Measurements from ENCODE around the gene CNTNAP5.

Gene CNTNAP5

DNA sequence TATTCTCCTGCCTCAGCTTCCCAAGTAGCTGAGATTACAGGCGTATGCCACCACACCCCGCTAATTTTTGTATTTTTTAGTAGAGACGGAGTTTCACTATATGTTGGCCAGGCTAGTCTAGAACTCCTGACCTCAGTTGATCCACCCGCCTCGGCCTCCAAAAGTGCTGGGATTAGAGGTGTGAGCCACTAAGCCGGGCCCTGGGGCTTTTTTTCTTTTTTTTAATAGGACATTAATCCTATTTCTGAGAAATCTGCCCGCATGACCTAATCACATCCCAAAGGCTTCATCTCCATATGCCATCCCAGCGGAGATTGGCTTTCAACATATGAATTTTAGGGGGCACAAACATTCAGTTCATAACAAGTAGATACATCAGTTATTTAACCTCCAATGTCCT lies 128.6 kb downstream of the CNTNAP5 start:
- no peak for DNase-seq (ENCODE audit: low read depth in 2 of 2)

DNA sequence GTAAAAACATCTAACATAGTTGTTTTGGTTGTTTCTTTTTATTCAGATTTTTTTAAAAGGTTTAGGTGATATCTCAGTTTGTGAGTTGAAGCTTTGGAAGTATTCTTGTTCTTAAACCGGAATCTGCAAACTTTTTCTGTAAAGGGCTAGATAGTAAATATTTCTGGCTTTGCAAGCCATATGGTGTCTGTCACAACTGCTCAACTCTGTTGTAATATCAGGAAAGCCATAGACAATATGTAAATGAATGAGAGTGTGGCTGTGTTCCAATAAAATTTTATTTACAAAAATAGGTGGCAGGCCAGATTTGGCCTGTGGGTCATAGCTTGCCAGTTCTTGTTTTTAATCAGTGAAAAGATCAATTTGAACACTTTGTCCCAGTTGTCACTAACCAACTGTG lies 134.1 kb downstream of the CNTNAP5 start:
- no peak for DNase-seq (ENCODE audit: low read depth in 2 of 2)

DNA sequence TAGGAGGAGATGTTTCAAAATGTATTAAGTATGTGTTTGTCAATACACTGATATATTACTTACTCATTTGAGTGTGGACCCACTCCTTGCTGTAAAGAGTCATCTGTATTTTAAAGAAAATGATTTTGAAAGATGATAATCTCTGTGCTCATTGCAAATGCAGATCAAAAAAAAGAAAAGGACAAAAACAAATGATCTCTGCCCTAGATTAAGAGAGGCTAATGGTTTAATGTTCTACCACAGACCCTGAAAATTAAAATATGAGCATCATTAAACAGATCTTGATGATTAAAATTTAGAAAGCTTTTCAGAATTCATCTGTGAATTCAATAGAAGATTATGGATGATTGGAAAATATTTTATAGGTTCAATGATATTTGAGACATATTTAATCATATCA lies 136.5 kb downstream of the CNTNAP5 start:
- no peak for DNase-seq (ENCODE audit: low read depth in 2 of 2)

DNA sequence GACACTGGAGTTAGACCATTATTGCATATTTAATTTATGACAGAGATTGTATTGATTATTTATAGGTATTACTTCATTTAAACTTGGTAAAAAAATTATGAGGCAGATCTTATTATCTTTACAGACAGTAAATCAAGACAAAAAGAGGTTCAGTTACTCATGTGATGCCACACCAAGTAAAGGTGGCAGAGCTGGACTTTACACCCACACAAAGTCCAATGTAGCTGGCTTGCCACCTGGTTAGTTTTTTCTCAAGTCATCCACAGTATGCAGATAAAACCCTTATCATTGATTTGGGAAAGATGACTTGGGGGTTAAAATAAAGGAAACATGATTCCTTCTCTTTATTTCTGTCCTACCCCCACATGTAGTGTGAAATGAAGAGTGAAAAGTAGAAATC lies 137.2 kb downstream of the CNTNAP5 start:
- DNase-seq (ENCODE audit: low read depth in 2 of 2) = no peak

DNA sequence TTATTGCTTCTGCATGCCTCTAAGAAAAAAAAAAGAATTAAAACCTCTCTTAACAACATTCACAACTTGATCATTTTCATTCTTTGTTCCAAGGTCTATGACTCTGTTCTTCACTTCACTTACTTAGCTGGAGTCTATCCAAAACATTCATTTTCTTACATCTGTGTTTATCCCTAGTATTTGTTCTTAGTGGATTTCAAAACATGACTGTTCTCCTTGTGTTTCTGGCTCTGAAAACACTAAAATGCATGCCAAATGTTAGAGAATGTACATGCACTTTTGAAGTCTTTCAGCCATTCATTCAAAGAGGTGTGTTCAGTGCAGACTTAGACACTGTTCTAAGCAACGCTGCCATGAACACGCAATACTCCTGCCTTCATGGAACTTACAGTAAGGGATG lies 138.8 kb downstream of the CNTNAP5 start:
- no peak for DNase-seq (ENCODE audit: low read depth in 2 of 2)

DNA sequence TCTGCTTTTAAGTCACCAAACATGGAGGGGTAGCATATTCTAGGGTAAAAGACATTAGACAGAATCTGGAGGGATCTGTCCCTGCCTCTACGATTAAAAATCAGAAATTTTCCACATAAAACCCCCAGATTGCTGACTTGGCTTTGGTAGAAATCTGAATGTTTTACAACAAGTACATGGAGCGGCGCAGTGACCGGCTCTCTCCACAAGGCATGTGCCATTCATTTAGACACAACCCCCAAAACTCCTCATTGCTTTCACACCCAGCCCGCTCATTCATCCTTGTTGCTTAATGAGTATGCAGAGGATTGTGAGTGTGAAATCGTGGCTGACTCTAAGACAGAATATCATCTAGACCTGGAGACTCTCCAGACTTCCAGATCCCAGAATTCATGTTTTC lies 140.6 kb downstream of the CNTNAP5 start:
- no peak for DNase-seq (ENCODE audit: low read depth in 2 of 2)

DNA sequence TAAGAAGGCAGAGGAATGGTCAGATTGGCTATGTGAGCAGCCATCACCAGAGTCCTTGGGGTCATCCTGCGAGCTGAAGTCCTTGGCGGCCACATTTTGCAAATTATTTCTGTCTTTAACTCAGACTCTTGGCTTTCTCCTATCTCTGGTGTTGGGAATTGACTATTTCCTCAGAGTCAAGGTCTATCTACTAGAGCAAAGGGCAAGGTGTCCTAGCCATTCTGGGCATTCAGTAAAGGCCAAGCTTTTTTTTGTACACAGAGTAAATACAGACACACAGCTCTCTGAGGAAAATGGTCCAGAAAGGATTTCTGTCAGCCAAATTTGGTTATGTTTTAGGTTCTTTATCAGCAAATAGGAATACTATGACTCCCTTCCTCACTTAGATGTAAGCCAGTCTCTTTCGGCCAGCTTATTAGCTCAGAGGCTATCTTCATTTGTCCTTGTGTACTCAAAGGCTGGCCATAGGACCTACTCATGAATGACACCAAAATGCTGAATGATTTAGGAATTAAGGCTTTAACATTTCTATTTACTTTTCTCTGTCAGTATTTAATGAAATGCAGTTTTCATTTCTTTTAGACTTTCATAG lies 146.5 kb downstream of the CNTNAP5 start:
- DNase-seq (ENCODE audit: low read depth in 2 of 2) = no peak

DNA sequence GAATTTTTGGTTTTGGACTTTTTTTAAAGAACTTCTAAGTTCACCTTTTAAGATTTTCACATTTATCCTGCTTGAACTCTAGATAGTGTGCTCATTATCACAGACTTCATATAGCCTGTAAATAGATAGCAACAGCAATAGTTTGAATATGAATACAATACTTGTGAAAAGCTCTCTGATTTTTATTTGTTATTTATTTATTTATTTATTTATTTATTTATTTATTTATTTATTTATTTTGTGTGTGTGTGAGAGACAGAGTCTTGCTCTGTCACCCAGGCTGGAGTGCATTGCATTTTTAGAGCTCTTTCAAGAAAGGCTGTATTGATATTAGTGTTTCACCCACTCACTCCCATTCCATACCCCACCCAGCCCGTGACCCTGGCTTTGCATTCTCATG lies 153.6 kb downstream of the CNTNAP5 start:
- DNase-seq (ENCODE audit: low read depth in 2 of 2) = no peak

DNA sequence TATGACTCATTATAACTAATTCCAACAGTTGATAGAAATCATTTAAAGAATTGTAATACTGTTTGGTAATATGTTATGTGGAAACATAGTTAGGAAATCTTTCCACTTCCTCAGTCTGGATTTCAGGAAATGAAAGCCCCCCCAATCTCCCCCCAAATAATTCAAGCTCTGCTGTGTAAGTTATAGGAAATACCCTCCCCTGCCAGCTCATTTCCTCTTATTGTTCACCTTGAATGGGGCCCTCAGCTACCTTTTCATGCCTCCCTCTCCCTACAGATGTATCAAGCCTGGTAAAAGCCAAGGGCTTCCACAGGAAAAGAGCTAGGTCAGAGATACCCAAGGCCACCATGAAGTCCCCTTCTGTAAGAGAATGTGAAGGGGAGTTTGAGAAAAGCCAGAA lies 155.5 kb downstream of the CNTNAP5 start:
- DNase-seq (ENCODE audit: low read depth in 2 of 2) = no peak

DNA sequence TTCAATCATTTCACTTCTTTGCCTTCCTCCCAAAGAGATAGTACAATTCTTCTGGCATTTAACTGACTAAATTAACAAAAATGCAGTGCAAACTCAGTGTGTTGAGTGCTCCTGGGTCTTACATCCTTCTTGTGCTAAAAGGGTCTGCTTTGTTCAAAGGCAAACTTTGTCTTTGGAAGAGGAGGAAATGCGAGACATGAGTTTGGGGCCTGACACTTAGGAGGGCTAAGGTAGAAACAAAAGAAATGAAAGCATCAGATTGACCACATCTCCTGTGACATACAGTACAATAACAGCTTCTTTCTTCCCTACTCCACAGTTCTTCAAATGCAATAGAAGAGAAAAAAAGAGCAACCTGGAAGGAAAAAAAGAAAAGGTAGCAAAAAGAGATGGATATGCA lies 161.7 kb downstream of the CNTNAP5 start:
- DNase-seq (ENCODE audit: low read depth in 2 of 2) = no peak

DNA sequence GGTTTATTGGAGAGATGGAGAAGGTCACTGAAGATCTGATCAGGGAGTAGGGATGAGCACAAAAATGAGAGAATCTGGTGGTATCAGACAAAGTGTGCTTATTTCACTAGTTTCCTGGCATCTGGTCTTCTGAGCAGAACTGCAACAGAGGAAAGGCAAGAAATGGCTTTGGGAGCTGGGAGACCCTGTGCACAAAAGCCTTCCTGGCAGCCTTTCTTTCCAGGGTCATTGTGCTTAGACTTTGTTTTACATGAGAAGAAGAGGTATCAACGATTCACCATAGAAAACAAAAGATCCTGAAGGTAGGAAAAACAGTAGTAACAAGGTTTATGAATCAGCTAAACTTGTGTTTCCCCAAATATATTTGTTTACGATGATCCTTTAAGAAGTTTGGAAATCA lies 162.9 kb downstream of the CNTNAP5 start:
- DNase-seq (ENCODE audit: low read depth in 2 of 2) = no peak

DNA sequence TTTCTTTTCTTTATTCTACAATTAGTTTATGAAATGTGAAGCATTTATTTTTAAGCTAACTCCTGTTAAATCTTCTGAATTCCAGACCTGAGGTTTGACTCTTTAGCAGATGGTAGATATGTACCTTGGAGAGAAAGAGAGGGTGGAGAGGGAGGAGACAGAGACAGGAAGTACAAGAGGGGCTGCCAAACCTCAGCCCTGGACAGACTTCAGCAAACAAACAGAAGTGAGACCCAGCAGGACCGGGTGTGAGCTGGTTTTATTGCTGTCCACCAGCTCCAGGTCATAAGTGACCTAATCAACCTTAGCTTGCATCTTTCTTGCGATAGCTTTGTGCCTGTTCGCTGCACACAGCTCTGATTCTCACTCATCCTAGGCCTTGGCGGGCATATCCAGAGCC lies 168.6 kb downstream of the CNTNAP5 start:
- no peak for DNase-seq (ENCODE audit: low read depth in 2 of 2)

DNA sequence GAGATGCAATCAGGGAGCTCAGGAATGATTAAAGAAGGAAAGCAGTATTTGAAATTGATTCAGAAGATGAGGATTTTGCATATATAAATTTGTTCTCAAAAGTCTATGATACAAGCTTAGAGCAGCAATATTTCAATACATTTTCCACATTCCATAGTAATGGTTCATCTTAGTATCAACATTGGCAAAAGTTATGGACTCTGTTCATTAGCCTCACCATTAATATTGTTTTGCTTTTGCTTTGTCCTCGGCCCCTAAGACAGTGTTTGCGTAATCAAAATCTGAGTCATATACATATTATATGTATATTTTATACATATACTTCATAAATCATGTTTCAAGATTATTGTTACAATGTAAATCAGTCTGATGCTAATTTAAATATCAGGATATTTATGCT lies 176.6 kb downstream of the CNTNAP5 start:
- no peak for DNase-seq (ENCODE audit: low read depth in 2 of 2)

DNA sequence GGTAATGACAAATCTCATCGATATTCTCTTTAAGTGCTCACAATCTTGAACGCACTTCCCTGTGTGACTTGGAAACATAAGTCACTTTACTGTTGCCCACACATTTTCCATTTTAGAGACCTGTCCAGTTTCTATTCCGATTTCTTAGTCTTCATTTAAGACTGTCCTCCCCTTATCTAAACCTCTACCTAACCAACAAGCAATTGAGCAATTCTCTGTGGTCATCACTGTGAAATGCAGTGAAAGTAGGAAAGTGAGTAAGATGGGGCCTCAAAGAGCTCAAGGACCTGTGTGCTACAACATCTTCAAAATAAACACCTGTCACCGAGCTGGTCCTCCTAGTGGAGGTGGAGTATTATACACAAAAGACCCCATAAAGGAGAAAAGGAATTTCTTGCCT lies 184.4 kb downstream of the CNTNAP5 start:
- no peak for DNase-seq (ENCODE audit: low read depth in 2 of 2)

DNA sequence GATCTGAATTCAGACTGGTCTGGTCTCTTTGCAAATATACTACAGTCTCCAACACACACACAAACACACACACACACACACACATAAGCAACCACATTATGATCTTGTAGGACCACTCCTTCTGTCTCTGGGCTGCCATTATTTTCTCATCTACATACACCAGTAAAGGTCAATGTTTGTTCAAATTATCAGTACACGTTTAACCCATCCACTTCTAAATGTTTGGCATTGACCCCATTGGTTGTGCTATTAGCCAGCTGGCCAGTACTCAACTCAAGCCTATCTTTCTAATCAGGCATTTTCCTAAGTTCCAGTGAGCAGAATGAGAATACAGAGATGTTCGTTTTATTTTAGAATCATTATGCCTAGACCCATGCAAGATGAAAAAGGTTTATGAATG lies 186.4 kb downstream of the CNTNAP5 start:
- no peak for DNase-seq (ENCODE audit: low read depth in 2 of 2)

DNA sequence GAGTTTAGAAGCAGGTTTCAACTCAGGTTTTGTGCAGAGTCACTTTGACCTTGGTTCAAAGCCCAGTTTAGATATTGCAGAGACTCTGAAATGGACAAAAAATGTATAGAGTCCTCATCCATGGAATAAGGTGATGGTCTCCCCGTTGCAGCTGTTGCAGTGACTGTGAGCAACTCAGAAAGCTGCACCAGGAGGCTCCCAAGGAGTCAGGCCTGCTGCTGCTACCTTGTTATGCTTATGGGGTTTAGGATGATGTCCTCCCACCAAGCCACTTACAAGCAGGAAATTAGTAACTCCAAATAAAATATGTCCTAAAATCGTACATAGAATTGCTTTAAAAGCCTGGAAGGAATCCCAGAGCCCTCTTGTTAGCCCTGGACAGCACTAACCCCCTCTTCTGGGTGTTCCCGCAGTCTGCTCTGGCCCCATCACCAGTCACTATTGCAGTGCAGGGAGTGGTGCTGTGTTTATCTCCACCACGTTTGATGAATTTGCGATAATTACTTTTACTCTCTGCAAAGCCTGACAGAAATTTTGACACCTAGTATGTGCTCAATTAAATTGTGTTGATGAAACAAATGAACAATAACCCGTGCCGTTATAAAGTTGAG lies 189.0 kb downstream of the CNTNAP5 start:
- no peak for DNase-seq (ENCODE audit: low read depth in 2 of 2)

DNA sequence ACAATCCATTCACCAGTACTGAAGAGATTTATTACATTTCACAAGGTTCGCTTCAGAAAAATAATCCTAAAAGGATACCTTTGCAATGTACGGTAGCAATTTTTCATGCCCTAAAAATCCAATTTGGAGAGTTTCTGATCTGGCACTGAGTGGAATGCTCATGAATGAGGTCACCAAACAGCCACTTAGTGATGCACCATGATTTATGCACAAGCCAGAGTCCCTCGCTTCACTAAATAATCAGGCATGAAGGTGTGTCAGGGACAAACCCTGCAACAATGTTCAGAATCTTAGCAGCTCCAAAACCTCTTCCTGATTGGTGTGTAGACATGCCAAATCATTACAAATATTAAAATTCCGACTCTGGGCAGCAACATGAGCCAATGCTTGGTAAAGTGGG lies 221.1 kb downstream of the CNTNAP5 start:
- no peak for DNase-seq (ENCODE audit: low read depth in 2 of 2)

DNA sequence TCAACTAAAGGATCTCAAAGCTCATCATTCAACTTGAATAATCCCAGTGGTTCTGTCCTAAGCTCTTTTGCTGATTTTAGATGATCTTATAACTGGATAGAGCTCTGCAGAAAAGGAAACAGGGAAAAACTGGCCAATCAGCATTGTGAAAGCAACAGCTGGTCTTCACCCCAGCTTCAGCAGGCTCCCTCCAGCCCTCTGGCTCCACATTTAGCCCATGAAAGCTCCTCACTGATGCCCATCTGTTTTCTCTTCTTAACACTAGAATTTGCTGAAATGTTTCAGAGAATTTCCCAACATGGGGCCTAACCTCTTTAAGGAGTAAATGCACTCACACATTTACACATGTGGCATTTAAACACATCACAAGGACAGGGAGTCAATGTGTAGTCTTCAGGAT lies 223.3 kb downstream of the CNTNAP5 start:
- no peak for DNase-seq (ENCODE audit: low read depth in 2 of 2)

DNA sequence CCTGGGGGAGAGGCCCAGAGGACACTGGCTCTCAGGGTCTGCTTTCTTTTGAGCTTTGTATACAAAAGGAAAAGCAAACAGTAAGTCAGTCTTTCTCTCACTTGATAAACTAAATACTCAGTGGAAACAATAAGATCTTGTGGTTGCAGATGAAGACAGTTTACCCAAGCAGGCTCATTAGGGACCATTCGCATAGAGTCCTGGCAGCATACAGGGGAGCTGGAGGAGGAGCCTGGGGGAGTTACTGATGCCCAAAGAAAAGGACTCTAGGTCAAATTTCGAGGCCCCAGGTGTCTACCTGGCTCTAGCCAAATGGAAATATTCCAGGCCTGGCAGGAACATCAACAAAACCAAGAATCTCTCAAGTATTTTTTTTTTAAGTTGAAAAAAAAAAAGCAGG lies 225.3 kb downstream of the CNTNAP5 start:
- no peak for DNase-seq (ENCODE audit: low read depth in 2 of 2)

DNA sequence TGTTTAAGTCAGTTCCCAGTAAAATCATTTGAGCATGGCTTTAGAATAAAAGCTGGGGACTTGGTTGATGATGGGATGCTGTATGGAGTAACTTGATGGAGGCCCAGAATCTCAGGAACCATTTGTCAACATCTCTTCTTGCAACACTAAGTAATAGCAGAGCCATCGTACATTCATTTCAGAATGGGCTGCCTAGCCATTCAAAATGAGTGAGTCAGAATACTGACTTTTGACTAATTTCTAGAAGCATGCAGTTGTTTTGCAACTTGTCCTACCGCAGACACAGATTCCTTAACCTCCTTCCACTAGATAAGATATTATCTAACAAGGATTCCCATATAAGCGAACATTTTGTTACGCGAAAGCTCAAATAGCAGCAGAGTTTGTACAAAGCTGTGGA lies 229.5 kb downstream of the CNTNAP5 start:
- DNase-seq (ENCODE audit: low read depth in 2 of 2) = no peak

DNA sequence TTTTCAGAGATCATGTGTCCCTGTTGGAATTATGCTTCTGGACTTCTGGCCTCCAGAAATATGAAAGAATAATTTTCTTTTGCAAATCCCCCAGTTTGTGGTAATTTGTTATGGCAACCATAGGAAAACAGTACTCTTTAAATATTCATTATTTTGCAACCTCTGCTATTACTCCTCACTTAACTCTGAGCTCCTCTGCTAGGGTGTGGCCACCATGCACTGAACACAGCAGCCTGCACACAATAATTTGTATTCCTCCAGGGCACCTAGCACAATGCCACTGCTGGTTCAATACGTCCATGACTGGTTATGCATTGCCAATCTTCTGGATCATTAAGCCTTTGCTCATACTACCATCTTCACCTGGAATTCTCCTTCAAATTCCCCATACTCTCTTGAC lies 232.0 kb downstream of the CNTNAP5 start:
- no peak for DNase-seq (ENCODE audit: low read depth in 2 of 2)

DNA sequence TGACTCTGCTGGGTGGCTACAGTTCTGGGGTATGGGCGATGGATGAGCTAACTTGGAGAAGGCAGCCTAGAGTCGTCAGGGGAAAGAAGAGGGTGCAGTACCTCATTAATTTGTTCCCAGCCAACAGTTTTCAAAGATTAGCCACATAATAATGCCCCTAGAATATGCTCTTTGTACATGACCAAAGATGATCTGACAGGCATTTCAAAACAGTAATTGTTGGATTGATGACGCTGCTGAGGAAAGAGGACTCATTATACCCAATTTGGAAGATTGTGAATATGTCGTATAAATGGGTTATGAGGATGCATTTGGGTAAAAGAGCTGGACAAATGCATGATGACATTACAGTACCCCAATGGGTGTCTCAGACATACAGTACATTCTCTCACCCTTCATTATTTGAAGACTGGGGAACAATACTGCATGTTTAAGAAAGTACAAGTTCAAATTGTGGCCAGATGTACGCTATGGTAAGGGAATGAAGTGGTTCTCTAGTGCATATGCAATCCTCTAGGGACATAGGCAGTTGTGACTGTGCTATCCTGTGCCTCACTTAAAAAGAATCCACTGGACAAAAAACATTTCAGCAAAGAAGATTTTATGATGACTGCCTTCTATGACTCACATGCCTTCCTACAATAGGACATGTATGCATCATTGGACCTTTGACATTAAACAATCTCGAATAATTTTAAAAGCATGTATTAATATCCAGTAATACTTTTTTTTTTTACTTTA lies 233.2 kb downstream of the CNTNAP5 start:
- DNase-seq (ENCODE audit: low read depth in 2 of 2) = no peak

DNA sequence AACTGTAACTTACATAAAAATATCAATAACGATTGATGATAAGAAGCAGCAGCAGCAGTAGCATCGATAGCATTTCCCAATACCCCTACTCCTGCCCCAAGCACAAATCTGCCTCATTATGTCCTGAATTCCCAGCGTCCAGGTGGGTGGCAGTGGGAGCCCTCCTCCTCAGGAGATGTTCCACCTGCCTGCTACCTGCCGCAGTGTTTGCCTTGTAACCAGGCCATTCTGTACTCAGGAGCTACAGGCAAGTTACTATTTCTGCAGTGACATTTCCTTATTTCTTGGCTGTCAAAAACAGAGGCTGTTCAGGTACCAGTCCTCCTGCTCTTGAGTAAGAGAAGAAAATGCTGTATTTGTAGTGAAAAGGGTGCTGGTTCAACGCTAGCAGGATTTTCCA lies 236.4 kb downstream of the CNTNAP5 start:
- no peak for DNase-seq (ENCODE audit: low read depth in 2 of 2)
